GM18526 (cell line): ENCODE measurements around the gene MLN.

Source experiments
- POLR2A ChIP-seq: IDR thresholded peaks from 3 replicates; pipeline ENCODE4 v1.6.1; 2011; ENCODE audit not compliant: insufficient read length; ENCODE audit errors: extremely low read depth

MLN gene, protein sequence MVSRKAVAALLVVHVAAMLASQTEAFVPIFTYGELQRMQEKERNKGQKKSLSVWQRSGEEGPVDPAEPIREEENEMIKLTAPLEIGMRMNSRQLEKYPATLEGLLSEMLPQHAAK

DNA sequence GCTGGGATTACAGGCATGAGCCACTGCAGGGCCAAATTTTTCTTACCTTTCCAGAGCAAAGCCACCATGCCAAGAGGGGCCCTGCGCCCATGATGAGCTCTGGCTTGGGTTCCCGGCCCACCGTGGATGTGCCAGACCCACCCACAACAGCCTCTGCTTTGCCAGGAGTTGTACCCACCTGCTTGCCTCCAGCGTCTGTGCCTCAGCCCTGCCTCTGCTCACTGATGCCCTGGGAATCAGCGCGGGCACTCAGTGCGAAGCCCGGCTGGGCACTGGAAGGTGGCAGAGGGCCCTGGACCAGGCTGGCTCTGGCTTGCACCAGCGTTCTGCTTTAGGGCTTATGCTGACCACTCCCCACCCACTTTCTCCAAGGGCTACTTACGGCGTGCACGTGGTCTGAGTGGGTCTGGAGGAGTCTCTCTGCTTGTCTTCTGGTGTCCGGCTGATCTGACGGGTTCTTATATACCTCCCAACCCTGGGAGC is at the start of gene MLN:
MLN (minus strand) TSS at position 433 of the 483 bp plus-strand sequence. CDS start 2,840 bp downstream, outside the sequence.
- no peak for TF ChIP-seq POLR2A

DNA sequence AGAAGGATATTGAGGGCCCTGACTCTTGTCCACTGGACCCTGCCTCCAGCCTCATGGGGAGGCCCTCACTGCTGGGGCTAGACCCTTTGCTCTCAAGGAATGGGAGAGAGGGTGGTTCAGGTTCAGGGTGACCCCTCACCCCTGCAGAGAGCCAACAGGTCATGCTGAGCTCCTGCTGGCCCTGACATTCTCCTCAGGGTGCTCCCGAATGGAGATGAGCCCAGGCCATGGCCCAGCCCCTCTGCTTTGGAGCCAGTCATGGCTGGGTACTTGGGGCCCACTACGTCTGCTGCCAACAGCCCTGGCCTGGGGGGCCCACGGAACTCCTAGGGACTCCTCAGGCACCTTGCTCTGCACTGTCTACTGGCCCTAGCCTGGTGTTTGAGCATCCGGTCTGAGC is 49.2 kb upstream of the MLN start:
- no peak for TF ChIP-seq POLR2A

DNA sequence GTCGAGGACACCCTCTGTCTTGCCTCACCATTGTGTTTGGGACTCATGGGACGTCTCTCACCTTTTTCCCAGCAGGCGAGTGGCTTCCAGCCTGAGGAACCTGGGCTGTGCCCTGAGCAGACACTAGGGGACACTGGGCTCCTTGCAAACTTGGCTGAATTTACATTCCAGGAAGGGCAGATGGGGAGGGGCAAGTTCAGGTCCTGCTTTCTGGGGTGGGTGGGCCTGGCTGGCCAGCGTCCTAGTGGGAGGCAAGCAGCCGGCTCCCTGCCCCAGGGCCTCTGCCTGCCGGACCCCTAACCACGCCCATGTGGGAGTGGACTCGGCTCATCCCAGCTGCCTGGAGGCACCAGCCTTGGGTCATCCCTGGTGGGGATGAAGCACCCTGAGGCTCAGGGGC is 48.2 kb upstream of the MLN start:
- no peak for TF ChIP-seq POLR2A

DNA sequence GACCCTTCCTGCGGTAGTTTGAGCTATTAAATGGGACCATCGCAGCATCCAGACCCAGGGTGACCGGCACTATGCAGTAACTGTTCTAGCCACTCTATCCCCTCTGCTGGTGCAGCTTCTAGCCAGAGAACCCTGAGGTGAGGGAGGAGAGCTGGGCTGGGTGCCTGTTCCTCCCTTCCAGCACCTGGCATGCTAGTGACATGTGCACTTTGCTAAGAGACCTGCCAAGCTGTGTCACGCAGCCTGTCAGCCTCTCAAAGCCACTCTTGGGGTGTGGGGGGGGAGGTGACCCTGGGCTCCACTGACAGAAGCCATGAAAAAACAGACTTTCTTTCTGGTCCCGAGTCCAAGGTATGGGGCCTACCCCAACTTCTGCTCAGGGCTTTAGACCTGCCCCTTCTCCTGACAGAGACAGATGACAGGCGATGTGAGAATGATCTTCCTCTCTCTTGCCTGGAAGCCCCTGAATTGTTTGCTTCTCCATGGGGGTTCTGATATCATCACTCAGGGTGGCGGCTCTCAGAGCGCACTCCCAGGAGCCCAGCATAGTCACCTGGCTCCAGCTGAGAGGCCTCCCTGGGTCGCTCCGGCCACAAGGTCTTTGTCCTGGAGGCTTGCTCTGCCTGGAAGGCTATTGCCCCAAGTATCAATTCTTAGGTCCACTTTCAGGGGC is 47.2 kb upstream of the MLN start:
- TF ChIP-seq POLR2A = no peak

DNA sequence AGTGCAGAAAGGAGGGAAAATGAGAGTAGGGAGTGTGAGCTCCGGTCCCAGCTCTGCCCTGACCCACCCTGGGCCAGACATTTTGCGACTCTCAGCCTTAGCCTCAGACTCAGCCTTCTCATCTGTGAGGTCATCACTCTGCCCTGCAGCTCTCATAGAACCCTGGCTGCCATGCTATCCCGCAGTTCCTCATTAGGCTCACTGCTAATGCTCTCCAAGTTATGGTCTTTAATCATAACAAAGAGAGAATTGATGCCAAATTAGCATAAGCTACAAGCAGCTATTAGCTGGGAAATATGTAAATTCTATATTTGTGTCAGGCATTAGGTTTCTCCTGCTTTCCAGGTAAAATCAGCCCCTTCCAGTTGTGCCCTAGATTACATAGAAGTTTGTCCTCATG is 46.5 kb upstream of the MLN start:
- no peak for TF ChIP-seq POLR2A

DNA sequence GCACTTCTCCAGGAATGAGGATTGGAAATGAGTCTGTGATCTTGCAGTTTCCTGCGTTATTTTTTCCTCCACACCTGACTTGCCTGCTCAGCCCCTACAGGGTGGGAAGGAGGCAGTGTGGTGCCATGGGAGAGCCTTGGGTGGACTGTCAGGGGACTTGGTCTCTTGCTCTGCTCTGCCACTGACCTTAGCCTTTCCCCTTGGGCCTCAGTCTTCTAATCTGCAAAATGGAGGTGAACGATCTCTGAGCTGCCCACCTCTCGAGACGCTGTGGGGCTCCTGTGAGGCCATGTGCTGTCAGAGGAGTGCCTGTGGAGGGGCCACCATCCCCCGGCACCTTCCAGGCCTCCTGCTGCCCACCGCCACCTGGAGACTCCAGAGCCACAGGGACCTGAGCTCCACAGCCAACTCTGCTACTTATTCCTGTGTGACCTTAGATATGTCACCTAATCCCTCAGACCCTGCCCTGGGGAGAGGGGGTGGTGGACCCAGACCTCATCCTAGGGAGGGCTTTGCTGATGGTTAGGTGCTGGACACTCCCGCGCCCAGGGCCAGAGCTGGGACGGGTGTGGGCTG is 45.8 kb upstream of the MLN start:
- no peak for TF ChIP-seq POLR2A

DNA sequence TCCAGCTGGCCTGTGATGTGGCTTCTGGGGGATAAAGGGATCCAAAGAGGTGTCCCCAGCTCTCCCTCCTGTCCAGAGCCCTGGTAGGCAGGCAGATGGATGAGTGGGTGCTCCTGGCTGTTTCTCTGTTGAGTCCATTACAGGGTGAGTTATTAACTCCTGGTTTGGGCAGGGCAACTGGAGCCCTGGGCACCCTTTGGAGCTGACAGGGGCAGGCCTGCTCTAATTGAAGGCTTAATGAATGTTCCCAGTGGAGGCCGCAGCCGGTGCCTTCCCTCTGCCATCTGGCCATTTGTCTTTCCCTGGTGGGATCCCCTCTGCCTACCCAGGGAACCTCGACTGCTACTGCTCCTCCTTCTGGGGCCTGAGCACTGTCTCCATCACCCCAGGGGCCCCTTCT is 44.7 kb upstream of the MLN start:
- TF ChIP-seq POLR2A = no peak

DNA sequence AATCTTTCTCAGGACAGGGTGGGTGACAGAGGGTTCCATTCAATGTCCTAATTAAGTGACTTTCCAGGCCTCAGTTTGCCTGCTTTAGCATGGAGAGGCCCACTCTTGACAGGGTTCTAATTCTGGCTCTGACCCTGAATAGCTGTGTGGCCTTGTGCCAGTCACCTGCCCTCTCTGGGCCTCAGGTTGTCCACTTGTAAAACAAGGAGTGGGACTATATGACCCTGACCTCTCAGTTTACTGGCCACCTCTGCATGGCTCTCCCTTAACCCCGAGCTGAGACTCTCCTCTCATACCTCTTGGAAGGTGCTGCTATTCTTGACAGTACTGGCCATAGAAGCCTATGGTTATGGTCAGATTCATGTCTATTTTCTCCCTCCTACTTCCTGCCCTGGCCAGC is 44.1 kb upstream of the MLN start:
- no peak for TF ChIP-seq POLR2A

DNA sequence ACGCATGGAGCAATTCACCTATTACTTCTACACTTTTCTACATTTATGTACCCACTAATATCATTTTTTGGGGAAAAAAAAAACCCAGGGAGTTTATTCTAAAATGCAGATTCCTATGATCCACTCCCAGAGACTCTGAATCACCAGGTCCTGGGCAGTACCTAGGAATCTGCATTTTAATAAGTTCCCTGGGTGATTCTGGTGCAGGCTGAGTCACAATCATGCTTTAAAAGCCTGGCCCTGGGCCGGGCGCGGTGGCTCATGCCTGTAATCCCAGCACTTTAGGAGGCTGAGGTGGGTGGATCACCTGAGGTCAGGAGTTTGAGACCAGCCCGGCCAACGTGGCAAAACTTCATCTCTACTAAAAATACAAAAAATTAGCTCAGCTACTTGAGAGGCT is 43.3 kb upstream of the MLN start:
- no peak for TF ChIP-seq POLR2A

DNA sequence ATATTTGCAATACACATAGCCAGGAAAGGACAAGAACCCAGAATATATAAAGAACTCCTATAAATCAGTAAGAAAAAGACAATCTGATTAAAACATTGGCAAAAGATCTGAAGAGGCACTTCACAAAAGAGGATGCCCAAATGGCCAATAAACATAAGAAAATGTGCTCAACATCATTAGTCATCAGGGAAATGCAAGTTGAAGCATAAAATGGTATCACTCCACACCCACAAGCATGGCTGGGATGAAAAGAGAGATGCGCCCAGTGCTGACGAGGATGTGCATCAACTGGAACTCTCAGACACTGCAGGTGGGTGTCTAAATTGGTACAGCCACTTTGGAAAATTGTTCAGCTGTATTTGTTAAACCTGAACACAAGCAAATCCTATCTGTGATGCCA is 42.4 kb upstream of the MLN start:
- no peak for TF ChIP-seq POLR2A

DNA sequence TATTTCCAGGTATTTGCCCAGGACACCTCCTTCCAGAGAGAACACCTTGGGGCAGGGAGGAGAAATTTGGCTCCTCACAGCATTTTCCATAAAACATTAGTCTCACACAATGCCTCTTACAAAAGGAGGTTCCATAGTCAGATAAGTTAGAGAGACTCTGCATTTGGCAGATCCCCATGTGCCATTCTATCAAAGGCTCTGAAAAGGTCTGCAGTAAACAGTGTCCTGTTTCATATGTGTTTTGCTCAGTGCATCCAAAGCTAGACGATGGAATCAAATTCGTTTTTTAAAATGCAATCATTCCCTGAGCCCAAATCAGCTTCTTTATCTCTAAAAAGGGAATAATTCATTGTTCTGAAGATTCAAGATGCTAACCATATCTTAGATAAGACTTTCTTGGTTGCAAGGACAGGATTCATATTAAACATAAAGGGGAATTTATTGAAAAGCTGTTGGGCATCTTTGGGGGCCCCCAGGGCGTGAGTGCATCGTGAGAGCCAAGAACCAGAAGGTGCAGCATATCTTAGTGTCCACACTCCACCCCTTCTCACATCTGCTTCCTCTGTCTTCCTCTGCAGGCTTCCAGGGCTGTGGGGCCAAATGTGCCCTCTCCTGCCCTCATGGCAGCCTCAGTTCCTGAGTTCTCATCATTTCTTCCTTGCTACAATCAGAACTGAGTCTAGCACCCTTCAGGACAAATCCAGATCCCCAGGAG is 41.4 kb upstream of the MLN start:
- no peak for TF ChIP-seq POLR2A

DNA sequence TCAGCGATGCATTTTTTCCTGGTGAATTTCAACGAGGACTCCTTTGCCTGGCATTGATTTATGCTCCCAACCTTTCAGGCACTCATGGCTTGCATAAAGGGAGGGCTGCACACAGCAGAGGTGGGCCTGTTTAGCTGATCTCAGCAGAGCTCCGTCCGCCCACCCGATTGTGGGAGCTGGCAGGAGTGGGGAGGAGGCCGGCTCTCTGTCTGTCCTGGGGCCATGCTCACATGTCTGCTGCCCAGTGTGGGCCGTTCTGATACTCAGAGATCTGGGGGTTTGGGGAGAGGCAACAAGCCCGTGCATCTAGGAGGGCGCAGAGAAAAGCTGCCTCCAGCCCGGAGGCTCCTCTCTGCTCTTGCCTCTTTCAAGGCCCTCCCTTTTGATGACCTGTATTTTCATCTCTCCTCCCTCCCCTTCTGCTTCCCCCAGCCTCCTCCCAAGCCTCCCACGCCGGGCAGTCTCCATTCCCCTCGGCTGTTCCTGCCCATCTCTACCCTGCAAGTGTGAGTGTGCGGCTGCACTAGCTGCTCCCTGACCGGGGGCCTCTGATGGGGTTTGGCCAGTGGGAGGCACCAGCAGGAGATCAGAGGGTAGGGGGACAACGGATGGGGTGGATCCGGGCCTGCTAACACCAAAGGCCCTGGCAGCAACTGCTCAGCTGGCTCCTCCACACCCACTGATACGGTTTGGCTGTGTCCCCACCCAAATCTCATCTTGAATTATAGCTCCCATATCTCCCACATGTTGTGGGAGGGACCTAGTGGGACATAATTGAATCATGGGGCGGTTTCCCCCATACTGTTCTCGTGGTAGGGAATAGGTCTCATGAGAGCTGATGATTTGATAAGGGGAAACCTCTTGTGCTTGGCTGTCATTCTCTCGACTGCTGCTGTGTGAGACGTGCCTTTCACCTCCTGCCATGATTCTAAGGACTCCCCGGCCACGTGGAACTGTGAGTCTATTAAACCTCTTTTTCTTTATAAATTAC is 39.6 kb upstream of the MLN start:
- TF ChIP-seq POLR2A = no peak

DNA sequence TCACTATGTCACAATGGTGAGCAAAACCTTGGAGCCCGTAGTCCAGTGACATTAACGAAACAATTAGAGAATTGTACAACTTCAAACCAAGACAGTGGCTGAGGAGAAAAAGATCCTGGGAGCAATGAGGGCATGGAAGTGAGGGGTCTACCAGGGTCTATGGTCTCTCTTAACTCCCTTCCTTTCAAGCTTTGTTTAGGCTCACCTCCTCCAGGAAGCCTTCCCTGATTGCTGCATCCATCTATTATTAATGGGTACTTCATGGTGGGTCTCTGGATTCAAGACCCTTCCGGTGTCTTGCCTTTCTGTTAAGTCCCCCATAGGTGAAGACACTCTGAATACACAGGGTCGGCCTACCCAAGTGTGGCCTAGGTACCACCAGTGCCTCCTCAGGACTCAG is 38.1 kb upstream of the MLN start:
- no peak for TF ChIP-seq POLR2A

DNA sequence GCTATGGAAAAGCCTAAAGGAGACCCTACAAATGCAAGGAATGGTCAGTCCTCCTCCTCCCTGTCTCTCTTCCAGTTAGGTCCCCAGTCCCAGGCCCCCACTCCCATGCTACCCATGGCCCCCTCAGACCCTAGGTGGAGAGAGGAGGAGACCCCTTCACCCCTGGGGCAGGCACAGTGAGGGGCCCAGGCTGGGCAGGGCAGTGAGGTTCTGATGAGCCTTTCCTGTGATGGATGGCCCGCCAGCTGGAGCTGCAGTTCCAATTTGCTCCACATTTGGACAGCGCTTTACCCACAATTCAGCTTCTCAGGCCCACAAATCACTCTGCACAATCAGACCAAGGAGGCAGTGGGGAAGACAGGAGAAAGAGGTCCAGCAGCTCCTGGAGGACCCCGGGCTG is 37.3 kb upstream of the MLN start:
- no peak for TF ChIP-seq POLR2A

DNA sequence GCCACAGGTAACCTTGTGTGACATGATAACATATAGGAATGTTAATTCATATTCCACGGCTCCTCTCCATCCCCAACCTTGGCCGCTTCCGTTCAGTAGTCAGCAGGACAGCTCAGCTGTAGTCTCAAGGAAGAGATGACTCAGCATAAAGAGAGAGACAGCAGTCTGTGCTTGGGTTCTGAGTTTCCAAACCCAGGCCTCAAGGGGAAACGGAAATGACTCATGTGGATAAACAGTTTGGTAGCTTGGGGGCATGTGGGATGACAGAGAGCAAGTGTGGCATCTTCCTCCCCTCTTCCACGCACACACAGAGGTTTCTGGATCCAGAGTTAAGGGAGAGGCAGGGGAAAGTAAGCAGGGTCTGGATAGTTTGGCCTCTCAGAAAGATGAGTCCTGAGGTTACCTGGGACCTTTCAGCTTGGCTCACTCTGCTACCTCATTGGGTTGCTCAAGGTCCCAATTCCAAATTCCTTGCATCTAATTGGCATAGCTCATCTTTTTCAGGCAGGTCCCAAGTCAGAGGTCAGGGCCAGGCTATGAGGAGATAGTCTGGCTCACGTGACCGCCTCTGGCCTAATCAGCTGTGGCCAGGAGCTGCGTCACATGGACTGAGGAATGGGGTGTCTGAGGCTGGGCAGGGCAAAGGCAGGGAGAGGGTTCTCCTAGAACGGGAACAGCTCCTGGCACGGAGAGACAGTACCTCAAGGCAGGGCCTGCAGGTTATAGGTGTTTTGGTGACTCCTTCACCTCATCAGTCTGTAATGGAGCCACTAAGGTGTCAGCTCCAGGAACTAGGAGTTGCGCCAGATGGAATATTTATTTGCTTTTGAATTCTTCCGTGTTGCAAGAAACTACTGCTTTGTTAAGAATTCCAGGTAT is 36.5 kb upstream of the MLN start:
- TF ChIP-seq POLR2A = no peak
